Testis (tissue), 2 donors: ENCODE results near the gene ADSL.

ENCODE experiments used
- POLR2A ChIP-seq: fragments of 450-650 bp; IDR thresholded peaks from one replicate; pipeline ENCODE4 v1.6.1; 2017; ENCODE audit warnings: antibody characterized with exemption, mild to moderate bottlenecking, moderate library complexity
- TF ChIP-seq, protein P1 (sequence below), 3 experiments: fragments of 450-650 bp in 2 of 3; fragments of 200-600 bp in 1 of 3; sonication (generic) in 1 of 3; IDR thresholded peaks; one replicate each; pipeline ENCODE4 v1.5.1; 2016 to 2019; ENCODE audit warnings: antibody characterized with exemption in 3 of 3, mild to moderate bottlenecking in 2 of 3, moderate library complexity in 1 of 3

DNA sequence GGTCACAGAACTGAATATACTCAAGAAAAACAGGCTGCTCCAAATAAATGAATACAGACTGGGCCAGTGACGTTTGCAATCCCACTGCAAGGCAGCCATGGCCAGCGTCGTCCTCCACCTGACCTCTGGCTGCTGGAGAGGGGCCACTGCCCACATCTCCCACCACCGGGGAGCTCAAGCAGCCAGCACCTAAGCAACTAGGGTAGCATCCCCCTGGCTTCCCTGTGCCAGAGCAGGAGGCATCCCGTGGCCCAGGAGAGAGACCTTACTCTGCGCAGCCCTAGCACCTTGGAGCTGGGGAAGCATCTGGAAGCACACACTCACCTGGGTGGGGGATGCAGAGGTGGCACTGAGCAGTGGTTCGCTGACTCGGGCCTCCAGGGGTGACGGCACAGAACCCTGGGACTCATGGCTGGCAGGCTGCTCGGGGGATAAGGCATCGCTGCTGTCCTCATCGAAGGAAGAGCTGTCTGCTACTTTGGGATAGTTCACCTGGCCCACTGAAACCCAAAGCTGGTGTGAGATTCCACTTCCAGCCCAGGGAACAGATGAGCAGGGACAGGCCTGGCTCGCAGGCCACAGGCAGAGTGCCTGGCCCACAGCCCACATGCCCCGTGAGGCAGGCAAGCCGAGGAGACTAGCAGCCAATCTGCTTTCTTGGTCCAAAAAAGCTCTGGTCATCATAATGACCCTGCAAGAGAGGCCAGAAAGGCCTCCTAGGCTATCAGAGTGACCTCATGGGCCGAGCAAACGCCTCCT lies 77.8 kb downstream of the ADSL start:
- TF ChIP-seq, protein P1, sequence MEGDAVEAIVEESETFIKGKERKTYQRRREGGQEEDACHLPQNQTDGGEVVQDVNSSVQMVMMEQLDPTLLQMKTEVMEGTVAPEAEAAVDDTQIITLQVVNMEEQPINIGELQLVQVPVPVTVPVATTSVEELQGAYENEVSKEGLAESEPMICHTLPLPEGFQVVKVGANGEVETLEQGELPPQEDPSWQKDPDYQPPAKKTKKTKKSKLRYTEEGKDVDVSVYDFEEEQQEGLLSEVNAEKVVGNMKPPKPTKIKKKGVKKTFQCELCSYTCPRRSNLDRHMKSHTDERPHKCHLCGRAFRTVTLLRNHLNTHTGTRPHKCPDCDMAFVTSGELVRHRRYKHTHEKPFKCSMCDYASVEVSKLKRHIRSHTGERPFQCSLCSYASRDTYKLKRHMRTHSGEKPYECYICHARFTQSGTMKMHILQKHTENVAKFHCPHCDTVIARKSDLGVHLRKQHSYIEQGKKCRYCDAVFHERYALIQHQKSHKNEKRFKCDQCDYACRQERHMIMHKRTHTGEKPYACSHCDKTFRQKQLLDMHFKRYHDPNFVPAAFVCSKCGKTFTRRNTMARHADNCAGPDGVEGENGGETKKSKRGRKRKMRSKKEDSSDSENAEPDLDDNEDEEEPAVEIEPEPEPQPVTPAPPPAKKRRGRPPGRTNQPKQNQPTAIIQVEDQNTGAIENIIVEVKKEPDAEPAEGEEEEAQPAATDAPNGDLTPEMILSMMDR (IDR thresholded peaks at IDR 0.05): no peak
- no peak for TF ChIP-seq POLR2A
